Parathyroid adenoma (tissue), 2 donors: ENCODE measurements around the gene ACBD6.

Source experiments
- H2AFZ ChIP-seq: fragments of 300-600 bp; sonication (generic); one replicate; pipeline ENCODE4 v1.7.0; 2017; ENCODE audit warnings: antibody characterized with exemption, mild to moderate bottlenecking
- H3K27ac ChIP-seq: fragments of 300-600 bp; sonication (generic); one replicate; pipeline ENCODE4 v1.7.0; 2017
- H3K27me3 ChIP-seq: fragments of 300-600 bp; sonication (generic); one replicate; pipeline ENCODE4 v1.7.0; 2017; ENCODE audit warnings: low read length; ENCODE audit not compliant: control insufficient read depth, insufficient read depth
- H3K36me3 ChIP-seq: fragments of 300-600 bp; sonication (generic); one replicate; pipeline ENCODE4 v1.7.0; 2017; ENCODE audit warnings: low read length; ENCODE audit not compliant: control insufficient read depth, insufficient read depth
- H3K4me1 ChIP-seq: fragments of 300-600 bp; sonication (generic); one replicate; pipeline ENCODE4 v1.7.0; 2017; ENCODE audit warnings: control low read depth
- H3K4me2 ChIP-seq: fragments of 300-600 bp; sonication (generic); one replicate; pipeline ENCODE4 v1.7.0; 2017; ENCODE audit warnings: low read length
- H3K4me3 ChIP-seq: fragments of 300-600 bp; sonication (generic); one replicate; pipeline ENCODE4 v1.7.0; 2017; ENCODE audit warnings: low read depth, low read length
- H3K79me2 ChIP-seq: fragments of 300-600 bp; sonication (generic); one replicate; pipeline ENCODE4 v1.7.0; 2017; ENCODE audit warnings: control low read depth
- H3K9ac ChIP-seq: fragments of 300-600 bp; sonication (generic); one replicate; pipeline ENCODE4 v1.7.0; 2017; ENCODE audit warnings: mild to moderate bottlenecking
- H3K9me3 ChIP-seq: fragments of 300-600 bp; sonication (generic); one replicate; pipeline ENCODE4 v1.7.0; 2017; ENCODE audit warnings: low read length; ENCODE audit not compliant: control insufficient read depth
- CTCF ChIP-seq: fragments of 300-600 bp; sonication (generic); IDR thresholded peaks from one replicate; pipeline ENCODE4 v1.7.0; 2017; ENCODE audit warnings: antibody characterized with exemption, mild to moderate bottlenecking
- donor health status: primary hyperparathyroidism.

ACBD6 gene

GRCh38 chr1:180270530-180271271 lies 231.7 kb downstream of the ACBD6 start:
- Histone ChIP-seq H3K36me3 (no peaks in the 10 kb centered on the region), H3K9me3 (no peaks in the 10 kb centered on the region), H2AFZ (no peak overlapping the region), H3K4me3 (no peak overlapping the region), H3K27me3 (no peaks in the 10 kb centered on the region), H3K27ac (no peak overlapping the region), H3K79me2 (no peaks in the 10 kb centered on the region), H3K4me2 (no peak overlapping the region), H3K4me1 (peaks cover 3% of the 10 kb centered on the region), H3K9ac (no peak overlapping the region)
- TF ChIP-seq CTCF: no peak

- H2AFZ ChIP-seq: no peak overlapping the region
- no peak overlapping the region for H3K9ac ChIP-seq
- H3K4me2 ChIP-seq: no peak overlapping the region
- TF ChIP-seq CTCF: peak; percentile 9
- H3K79me2 ChIP-seq: no peaks in the 10 kb centered on the region
- no peaks in the 10 kb centered on the region for H3K9me3 ChIP-seq
- H3K27ac ChIP-seq: no peak overlapping the region
- no peaks in the 10 kb centered on the region for H3K36me3 ChIP-seq
- no peak overlapping the region for H3K4me3 ChIP-seq
- peaks cover 3% of the 10 kb centered on the region for H3K4me1 ChIP-seq
- H3K27me3 ChIP-seq: no peaks in the 10 kb centered on the region
Measured at GRCh38 chr1:180269645-180270529, 232.5 kb downstream of the ACBD6 start.

- Histone ChIP-seq H3K79me2 (no peaks in the 10 kb centered on the region), H2AFZ (no peak overlapping the region), H3K4me1 (peaks cover 3% of the 10 kb centered on the region), H3K4me3 (no peak overlapping the region), H3K4me2 (no peak overlapping the region), H3K9me3 (no peaks in the 10 kb centered on the region), H3K27me3 (no peaks in the 10 kb centered on the region), H3K27ac (no peak overlapping the region), H3K9ac (no peak overlapping the region), H3K36me3 (no peaks in the 10 kb centered on the region)
- no peak for TF ChIP-seq CTCF
Measured at GRCh38 chr1:180268556-180269075, 233.8 kb downstream of the ACBD6 start.

- no peak overlapping the region for H3K4me2 ChIP-seq
- no peak overlapping the region for H3K27ac ChIP-seq
- no peaks in the 10 kb centered on the region for H3K9me3 ChIP-seq
- no peaks in the 10 kb centered on the region for H3K79me2 ChIP-seq
- H3K27me3 ChIP-seq: no peaks in the 10 kb centered on the region
- H3K36me3 ChIP-seq: no peaks in the 10 kb centered on the region
- H3K4me3 ChIP-seq: no peak overlapping the region
- H2AFZ ChIP-seq: no peak overlapping the region
- TF ChIP-seq CTCF: no peak
- peaks cover 3% of the 10 kb centered on the region for H3K4me1 ChIP-seq
- no peak overlapping the region for H3K9ac ChIP-seq
Measured at GRCh38 chr1:180267761-180268555, 234.4 kb downstream of the ACBD6 start.
